Measurements from ENCODE around the gene OR2J3.

GRCh38 chr6:29081312-29081711, 26.5 kb upstream of the OR2J3 start:
- TF ChIP-seq CTCF (IDR thresholded peaks at IDR 0.05; ENCODE audit: low read depth, low read length) (no peak), POLR2A (IDR thresholded peaks at IDR 0.05; ENCODE audit: extremely low read depth, insufficient read length) (no peak), MAX (IDR thresholded peaks at IDR 0.05; ENCODE audit: low read depth, low read length) (no peak), MYC (IDR thresholded peaks at IDR 0.05; ENCODE audit: low read depth, low read length) (no peak)

Data from NB4 (cell line).